Measurements from ENCODE around the gene CCDC171.

The CCDC171 gene

GRCh38 chr9:15521254-15521653 is 31.6 kb upstream of the CCDC171 start (continued):
- TF ChIP-seq ZNF518A (tag by site-specific recombination; conservative IDR thresholded peaks at IDR 0.05; ENCODE audit: low read depth) = no peak

GRCh38 chr9:15522130-15522755 is 30.6 kb upstream of the CCDC171 start:
- Histone ChIP-seq H3K4me3 (ENCODE audit: low read depth, low read length) (no peak overlapping the region), H3K4me1 (ENCODE audit: control insufficient read depth, insufficient read depth, low read length) (no peaks in the 10 kb centered on the region), H3K27ac (ENCODE audit: extremely low read depth, low read depth, low read length) (no peak overlapping the region), H3K36me3 (ENCODE audit: control insufficient read depth in 2 of 2, insufficient read depth in 1 of 2, low read length in 2 of 2) (no peaks in the 10 kb centered on the region), H3K9me3 (ENCODE audit: control insufficient read depth, insufficient read depth, low read depth, low read length) (no peaks in the 10 kb centered on the region)
- TF ChIP-seq ZSCAN23 (tag by site-specific recombination; IDR thresholded peaks at IDR 0.05) = no peak
- TF ChIP-seq HOXA7 (CRISPR knock-in tag; IDR thresholded peaks at IDR 0.05; ENCODE audit: borderline replicate concordance) = no peak
- TF ChIP-seq TCF7L2 (IDR thresholded peaks at IDR 0.05; ENCODE audit: borderline replicate concordance, low read depth, low read length) = no peak
- TF ChIP-seq ZNF335 (tag by site-specific recombination; conservative IDR thresholded peaks at IDR 0.05) = no peak
- no peak for TF ChIP-seq ZNF157 (tag by site-specific recombination; IDR thresholded peaks at IDR 0.05)
- TF ChIP-seq ZFHX2 (tag by site-specific recombination; conservative IDR thresholded peaks at IDR 0.05) = no peak
- TF ChIP-seq ZNF155 (tag by site-specific recombination; IDR thresholded peaks at IDR 0.05) = no peak
- TF ChIP-seq ZXDB (tag by site-specific recombination; IDR thresholded peaks at IDR 0.05) = no peak
- no peak for TF ChIP-seq ZNF560 (tag by site-specific recombination; IDR thresholded peaks at IDR 0.05; ENCODE audit: borderline replicate concordance)
- no peak for TF ChIP-seq ZNF692 (tag by site-specific recombination; IDR thresholded peaks at IDR 0.05)
- TF ChIP-seq ZNF302 (tag by site-specific recombination; IDR thresholded peaks at IDR 0.05; ENCODE audit: low read depth) = no peak
- no peak for TF ChIP-seq ZNF146 (tag by site-specific recombination; IDR thresholded peaks at IDR 0.05)
- no peak for TF ChIP-seq ZNF280D (tag by site-specific recombination; IDR thresholded peaks at IDR 0.05)
- POLR2A ChIA-PET = interaction anchor here (0.6 kb wide), 1 partner anchor 10 kb away, joined by 3 read pairs; no protein-coding TSS in a partner anchor
- CTCF ChIA-PET = interaction anchor here (0.5 kb wide), 1 partner anchor 128 kb away, joined by 3 read pairs; no protein-coding TSS in a partner anchor

All from HEK293 (cell line).